GM12878 (cell line): ENCODE results near the gene LRTM1. TPM values are rescaled to one million over a fixed set of nuclear protein-coding genes. Genes with fewer than 3 reads are reported as not detected.

Source experiments
- ATAC-seq: fragments of 200-7000 bp; cut with Tn5 transposase; 3 replicates; pipeline ENCODE4 v1.9.1; 2020; ENCODE audit warnings: mild to moderate bottlenecking, moderate library complexity
- Bru-seq: library from RNA; stranded (reverse); fragments of 400-500 nt; gene quantifications from one replicate; lab custom pipeline; 2021; lab: Mats Ljungman, UMichigan
- BruChase-seq, 2 experiments: library from RNA; stranded (reverse); fragments of 400-500 nt; gene quantifications; one replicate each; lab custom pipeline; 2021; lab: Mats Ljungman, UMichigan
- BruUV-seq: library from RNA; stranded (reverse); fragments of 400-500 nt; replicated peaks from 2 replicates; lab custom pipeline; 2021; lab: Mats Ljungman, UMichigan
- CTCF ChIA-PET: fragments of 300-600 bp; sonication (Branson Sonifier 250); formaldehyde crosslinking; extraction: SDS; loops from one replicate; lab custom pipeline; 2021; ENCODE audit warnings: inconsistent platforms; lab: Yijun Ruan, JAX
- POLR2A ChIA-PET: fragments of 350-600 bp; formaldehyde crosslinking; extraction: SDS; loops from one replicate; lab custom pipeline; 2021; ENCODE audit warnings: inconsistent platforms; lab: Charles Lee
- RAD21 ChIA-PET: fragments of 300-600 bp; sonication (Branson Sonifier 250); formaldehyde crosslinking; loops from one replicate; lab custom pipeline; 2023; ENCODE audit warnings: antibody characterized with exemption; ENCODE audit not compliant: unreplicated experiment; lab: Charles Lee
- SMC1A ChIA-PET: fragments of 300-600 bp; sonication (Branson Sonifier 250); formaldehyde crosslinking; loops from one replicate; lab custom pipeline; 2023; ENCODE audit not compliant: unreplicated experiment, uncharacterized antibody; lab: Charles Lee
- DNase-seq: peaks from one replicate; pipeline ENCODE4 v3.0.0-alpha.2; 2011; ENCODE audit warnings: low read depth, low spot score
- FAIRE-seq: peaks from 3 replicates; lab custom pipeline; 2011; peaks lifted over from hg19 to GRCh38; lab: Jason Lieb, UNC
- H2AFZ ChIP-seq: 2 replicates; pipeline ENCODE4 v1.6.0; 2011; ENCODE audit warnings: low read depth, low read length, control low read depth; ENCODE audit not compliant: control insufficient read depth
- H3K27ac ChIP-seq: 2 replicates; pipeline ENCODE4 v1.5.1; 2011; ENCODE audit warnings: control low read depth; ENCODE audit not compliant: control insufficient read depth, insufficient read depth
- H3K27me3 ChIP-seq, 2 experiments: replicated peaks in 1 of 2; 2 replicates each; pipeline versions ENCODE4 v1.6.0 to v1.6.1; 2011; ENCODE audit warnings: low read length in 1 of 2; ENCODE audit not compliant: control insufficient read depth in 2 of 2, insufficient read depth in 2 of 2
- H3K36me3 ChIP-seq, 2 experiments: 2 replicates each; pipeline ENCODE4 v1.5.1; 2011; ENCODE audit warnings: low read length in 1 of 2; ENCODE audit not compliant: control insufficient read depth in 2 of 2, insufficient read depth in 2 of 2
- H3K4me1 ChIP-seq: 2 replicates; pipeline ENCODE4 v1.6.1; 2011; ENCODE audit warnings: mild to moderate bottlenecking, low read length, moderate library complexity, mixed read lengths; ENCODE audit not compliant: control insufficient read depth, insufficient read depth
- H3K4me2 ChIP-seq: 2 replicates; pipeline ENCODE4 v1.6.0; 2011; ENCODE audit warnings: control low read depth; ENCODE audit not compliant: control insufficient read depth, insufficient read depth
- H3K4me3 ChIP-seq: fragments of 200-600 bp; sonication (generic); 2 replicates; pipeline ENCODE4 v1.5.1; 2016
- H3K79me2 ChIP-seq: 2 replicates; pipeline ENCODE4 v1.6.0; 2011; ENCODE audit warnings: low read length; ENCODE audit not compliant: control insufficient read depth, insufficient read depth
- H3K9ac ChIP-seq: 2 replicates; pipeline ENCODE4 v1.8.0; 2011; ENCODE audit warnings: low read length, control low read depth, mixed read lengths; ENCODE audit not compliant: control insufficient read depth, insufficient read depth
- H3K9me3 ChIP-seq: replicated peaks from 3 replicates; pipeline ENCODE4 v1.5.1; 2011; ENCODE audit warnings: mild to moderate bottlenecking, low read length; ENCODE audit not compliant: control insufficient read depth, insufficient read depth
- H4K20me1 ChIP-seq: 2 replicates; pipeline ENCODE4 v1.6.0; 2011; ENCODE audit not compliant: control insufficient read depth, insufficient read depth
- BHLHE40 ChIP-seq, 2 experiments: fragments of 450-650 bp in 1 of 2; IDR thresholded peaks; 2 replicates each; pipeline ENCODE4 v1.6.1; 2011 to 2017; ENCODE audit warnings: low read depth in 2 of 2, borderline replicate concordance in 1 of 2, improper control_type of control experiment in 1 of 2, low read length in 1 of 2, mild to moderate bottlenecking in 1 of 2
- CEBPB ChIP-seq, 2 experiments: fragments of 150-350 bp in 1 of 2; IDR thresholded peaks; 2 replicates each; pipeline ENCODE4 v1.6.1; 2012 to 2014; ENCODE audit warnings: low read depth in 2 of 2, low read length in 2 of 2, borderline replicate concordance in 1 of 2, inconsistent platforms in 1 of 2
- JUNB ChIP-seq: IDR thresholded peaks from 2 replicates; pipeline ENCODE4 v1.6.1; 2016; ENCODE audit warnings: antibody characterized with exemption, mild to moderate bottlenecking
- KDM1A ChIP-seq: fragments of 200-600 bp; sonication (generic); IDR thresholded peaks from 2 replicates; pipeline ENCODE4 v1.6.1; 2016; ENCODE audit warnings: borderline replicate concordance
- KLF5 ChIP-seq: fragments of 450-650 bp; IDR thresholded peaks from 2 replicates; pipeline ENCODE4 v1.6.1; 2014; ENCODE audit warnings: mild to moderate bottlenecking; ENCODE audit not compliant: partially characterized antibody
- NFXL1 ChIP-seq: fragments of 450-650 bp; IDR thresholded peaks from 2 replicates; pipeline ENCODE4 v1.6.1; 2017; ENCODE audit warnings: antibody characterized with exemption, mild to moderate bottlenecking, borderline replicate concordance
- NFYB ChIP-seq: IDR thresholded peaks from 2 replicates; pipeline ENCODE4 v1.6.1; 2011; ENCODE audit warnings: low read depth, mild to moderate bottlenecking, low read length, improper control_type of control experiment, moderate library complexity; ENCODE audit not compliant: insufficient read depth
- PAX5 ChIP-seq: IDR thresholded peaks from 2 replicates; pipeline ENCODE4 v1.6.1; 2011; ENCODE audit warnings: low read depth, low read length, borderline replicate concordance
- PML ChIP-seq: IDR thresholded peaks from 2 replicates; pipeline ENCODE4 v1.6.1; 2012; ENCODE audit warnings: low read length, inconsistent platforms
- RAD21 ChIP-seq: IDR thresholded peaks from 2 replicates; pipeline ENCODE4 v1.6.1; 2011; ENCODE audit warnings: mild to moderate bottlenecking, low read depth, low read length, moderate library complexity; ENCODE audit not compliant: insufficient read depth
- RBBP5 ChIP-seq: fragments of 200-600 bp; sonication (generic); conservative IDR thresholded peaks from 2 replicates; pipeline ENCODE4 v1.6.1; 2016
- SMAD5 ChIP-seq: IDR thresholded peaks from 2 replicates; pipeline ENCODE4 v1.6.1; 2016; ENCODE audit warnings: antibody characterized with exemption, low read depth
- SRF ChIP-seq, 2 experiments: IDR thresholded peaks; 2 replicates each; pipeline ENCODE4 v1.6.1; 2011; ENCODE audit warnings: low read depth in 2 of 2, low read length in 2 of 2, mild to moderate bottlenecking in 1 of 2, moderate library complexity in 1 of 2
- STAT1 ChIP-seq: fragments of 450-650 bp; conservative IDR thresholded peaks from 2 replicates; pipeline ENCODE4 v1.6.1; 2014; ENCODE audit warnings: antibody characterized with exemption, mild to moderate bottlenecking
- TARDBP ChIP-seq: IDR thresholded peaks from 2 replicates; pipeline ENCODE4 v1.6.1; 2016; ENCODE audit warnings: borderline replicate concordance
- TCF7 ChIP-seq: IDR thresholded peaks from 2 replicates; pipeline ENCODE4 v1.6.1; 2014; ENCODE audit warnings: antibody characterized with exemption, borderline replicate concordance
- WGBS: methylation state at CpG from one replicate; pipeline ENCODE4 v1.1.6; 2016; ENCODE audit warnings: low lambda C conversion rate; ENCODE audit not compliant: insufficient replicate concordance, insufficient coverage; ENCODE audit errors: missing lambda C conversion rate; 5-methylcytosine and 5-hydroxymethylcytosine counted together
- in situ Hi-C: fragments of 300-500 bp; cut with MboI; formaldehyde crosslinking; loops from 9 replicates; pipeline ENCODE4 v1.14.3; 2018; ENCODE audit warnings: mixed read lengths
- intact Hi-C: fragments of 100-400 bp; cut with micrococcal nuclease; formaldehyde crosslinking; loops from one replicate; pipeline ENCODE4 v1.14.2; 2022; ENCODE audit not compliant: unreplicated experiment
- long read RNA-seq, 2 experiments: library from polyadenylated mRNA; unstranded; transcript quantifications; one replicate each; pipeline ENCODE4 v2.0.0, GENCODE V29; 2019 to 2020
- polyA minus RNA-seq, 3 experiments: library from RNA; depleted of rRNA, polyadenylated mRNA; stranded (reverse); fragments of >200 nt; gene quantifications; 2 replicates each; pipeline ENCODE4 v1.2.3, GENCODE V29; 2011
- polyA plus RNA-seq, 11 experiments: library from polyadenylated mRNA; depleted of rRNA in 4 of 11; unstranded in 6 of 11; stranded (reverse) in 5 of 11; fragments of >200 nt; fragmentation: Nextera tagmentation in 4 of 11; fragmentation: Illumina TruSeq in 1 of 11; extraction: Ambion mirVana in 4 of 11; extraction: Trizol in 1 of 11; gene quantifications; 1 replicate in 1 of 11; 2 replicates in 10 of 11; pipeline versions ENCODE4 v1.2.1 to v1.2.3, GENCODE V29; 2011 to 2016; ENCODE audit warnings: inconsistent platforms in 2 of 11, missing spikeins in 2 of 11, low read depth in 1 of 11
- total RNA-seq, 4 experiments: library from RNA; depleted of rRNA in 3 of 4; stranded (reverse); fragments of >200 nt in 3 of 4; fragmentation: Illumina TruSeq in 1 of 4; extraction: Trizol in 1 of 4; gene quantifications; 2 replicates each; pipeline versions ENCODE4 v1.2.1 to v1.2.3, GENCODE V29; 2013 to 2021
- TF ChIP-seq, protein P1 (sequence below): fragments of 450-650 bp; IDR thresholded peaks from 2 replicates; pipeline ENCODE4 v1.6.1; 2017; ENCODE audit warnings: antibody characterized with exemption, mild to moderate bottlenecking, moderate library complexity

Gene LRTM1
- total RNA-seq (2013; cell fraction: nucleolus; rRNA removed): not detected in 2 replicates
- total RNA-seq (2014; rRNA removed) (not detected in 2 replicates), total RNA-seq (2014; rRNA removed; fragmentation: Illumina TruSeq; extraction: Trizol) (not detected in 2 replicates), total RNA-seq (2021) (not detected in 2 replicates), polyA plus RNA-seq (2011; rRNA removed) (0.08 TPM in 1 of 2 replicates, not detected in the other), polyA plus RNA-seq (2014; fragmentation: Illumina TruSeq; extraction: Trizol) (not detected in 2 replicates), polyA plus RNA-seq (2014; fragmentation: Nextera tagmentation; extraction: Ambion mirVana) (not detected), polyA plus RNA-seq (2014; rRNA removed) (not detected in 2 replicates), polyA plus RNA-seq (2016; fragmentation: Nextera tagmentation; extraction: Ambion mirVana) (not detected), polyA minus RNA-seq (2011; rRNA and poly(A)+ RNA removed) (not detected in 2 replicates), Bru-seq, nascent RNA (not detected), BruChase-seq, experiment 1, labeled RNA remaining after a 6-hour chase (percentile 2 among the genes with signal in this experiment), BruChase-seq, experiment 2, labeled RNA remaining after a 2-hour chase (not detected)
- not detected for polyA plus RNA-seq (2011; ENCODE audit: low read depth)
- polyA plus RNA-seq (2011; cell fraction: cytosol; rRNA removed): 0.05 and 0.07 TPM in 2 replicates
- not detected in 2 replicates for polyA plus RNA-seq (2011; cell fraction: nucleus; rRNA removed)
- not detected in 2 replicates for polyA plus RNA-seq (2012)
- not detected in 2 replicates for polyA minus RNA-seq (2011; cell fraction: cytosol; rRNA and poly(A)+ RNA removed)
- polyA minus RNA-seq (2011; cell fraction: nucleus; rRNA and poly(A)+ RNA removed): not detected in 2 replicates
- long read RNA-seq, experiment 1: 0 reads
- long read RNA-seq, experiment 2: 0 reads

DNA sequence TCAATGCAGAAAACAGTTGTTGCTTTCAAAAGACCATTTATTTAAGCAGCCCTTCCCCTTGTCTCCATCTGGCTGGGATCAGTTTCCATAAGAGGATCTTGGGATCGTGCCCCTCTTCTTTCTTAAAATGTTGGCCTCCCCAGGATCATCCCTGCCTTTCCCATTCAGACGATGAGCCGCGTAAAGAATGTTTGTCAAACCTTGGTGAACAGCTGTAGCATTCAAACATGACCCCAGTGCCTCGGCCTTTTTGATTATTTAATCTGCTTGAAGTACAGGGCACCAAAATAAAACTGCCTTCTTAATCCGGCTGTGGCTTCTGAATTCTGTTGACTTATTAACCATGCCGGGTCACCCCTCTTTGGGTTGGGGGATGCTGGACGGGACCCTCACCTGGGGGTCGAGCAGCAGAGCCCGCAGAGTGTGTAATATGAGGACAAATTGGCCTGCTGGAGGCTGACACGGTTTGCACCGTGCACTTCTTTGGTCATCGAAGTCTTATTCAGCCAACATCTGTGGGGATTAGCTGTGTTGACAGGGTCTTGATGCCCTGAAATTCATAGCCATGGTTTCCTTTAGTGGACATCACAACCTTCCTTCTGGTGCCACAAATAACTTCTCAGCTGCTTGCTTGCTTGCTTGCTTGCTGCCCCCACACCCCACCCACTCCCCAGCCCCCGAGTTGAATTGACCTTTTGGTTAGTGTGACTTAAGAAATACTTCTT, at the start of gene LRTM1:
TSS of gene LRTM1 (minus strand) at position 14 of the 725 bp plus-strand sequence. CDS start 148 bp downstream, outside the sequence.
- Histone ChIP-seq H3K4me3 (no peak within 1 kb of the TSS), H3K27ac (no peak within 1 kb of the TSS), H3K27me3 (no peaks in the 10 kb centered on the region), H3K79me2 (no peaks in the 10 kb centered on the region), H2AFZ (no peak within 1 kb of the TSS), H3K4me2 (no peak within 1 kb of the TSS), H4K20me1 (no peaks in the 10 kb centered on the region), H3K36me3 (no peaks in the 10 kb centered on the region), H3K4me1 (no peaks in the 10 kb centered on the region), H3K9me3 (no peaks in the 10 kb centered on the region), H3K9ac (no peak within 1 kb of the TSS)
- ChIA-PET RAD21 (no interaction called here), SMC1A (no interaction called here), POLR2A (no interaction called here), CTCF (no interaction called here)
- ATAC-seq (no peak), FAIRE-seq (no peak), DNase-seq (no peak)
- BruUV-seq: no TSS peak
- WGBS: 36% methylated on average over 13 of the region's 14 CpGs
- in situ Hi-C loops: no loop called here
- intact Hi-C loops: no loop called here
- TF ChIP-seq PML (no peak), CEBPB (IDR thresholded peaks at IDR 0.05; ENCODE audit: borderline replicate concordance in 1 of 2, low read depth in 2 of 2, low read length in 2 of 2) (no peak), TCF7 (no peak), RBBP5 (no peak), NFYB (no peak), KLF5 (no peak), TARDBP (no peak), JUNB (no peak), RAD21 (no peak), NFXL1 (no peak), KDM1A (no peak), PAX5 (no peak), STAT1 (no peak), SRF (IDR thresholded peaks at IDR 0.05; ENCODE audit: low read depth in 2 of 2, low read length in 2 of 2) (no peak), SMAD5 (no peak), BHLHE40 (IDR thresholded peaks at IDR 0.05; ENCODE audit: borderline replicate concordance in 1 of 2, low read depth in 2 of 2, low read length in 1 of 2) (no peak)
- TF ChIP-seq, protein P1, sequence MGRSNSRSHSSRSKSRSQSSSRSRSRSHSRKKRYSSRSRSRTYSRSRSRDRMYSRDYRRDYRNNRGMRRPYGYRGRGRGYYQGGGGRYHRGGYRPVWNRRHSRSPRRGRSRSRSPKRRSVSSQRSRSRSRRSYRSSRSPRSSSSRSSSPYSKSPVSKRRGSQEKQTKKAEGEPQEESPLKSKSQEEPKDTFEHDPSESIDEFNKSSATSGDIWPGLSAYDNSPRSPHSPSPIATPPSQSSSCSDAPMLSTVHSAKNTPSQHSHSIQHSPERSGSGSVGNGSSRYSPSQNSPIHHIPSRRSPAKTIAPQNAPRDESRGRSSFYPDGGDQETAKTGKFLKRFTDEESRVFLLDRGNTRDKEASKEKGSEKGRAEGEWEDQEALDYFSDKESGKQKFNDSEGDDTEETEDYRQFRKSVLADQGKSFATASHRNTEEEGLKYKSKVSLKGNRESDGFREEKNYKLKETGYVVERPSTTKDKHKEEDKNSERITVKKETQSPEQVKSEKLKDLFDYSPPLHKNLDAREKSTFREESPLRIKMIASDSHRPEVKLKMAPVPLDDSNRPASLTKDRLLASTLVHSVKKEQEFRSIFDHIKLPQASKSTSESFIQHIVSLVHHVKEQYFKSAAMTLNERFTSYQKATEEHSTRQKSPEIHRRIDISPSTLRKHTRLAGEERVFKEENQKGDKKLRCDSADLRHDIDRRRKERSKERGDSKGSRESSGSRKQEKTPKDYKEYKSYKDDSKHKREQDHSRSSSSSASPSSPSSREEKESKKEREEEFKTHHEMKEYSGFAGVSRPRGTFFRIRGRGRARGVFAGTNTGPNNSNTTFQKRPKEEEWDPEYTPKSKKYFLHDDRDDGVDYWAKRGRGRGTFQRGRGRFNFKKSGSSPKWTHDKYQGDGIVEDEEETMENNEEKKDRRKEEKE: no peak
